Nephron progenitor cell (in vitro differentiated cells): Measurements from ENCODE around the gene TMEM239.

ENCODE experiments used
- DNase-seq: peaks from one replicate; pipeline ENCODE4 v3.0.0; 2021
- H3K27ac Mint-ChIP-seq: 2 replicates; pipeline ENCODE4 v1.8.0; 2021; ENCODE audit warnings: mild to moderate bottlenecking, moderate library complexity, mixed read lengths
- H3K27me3 Mint-ChIP-seq: 2 replicates; pipeline ENCODE4 v1.8.0; 2021; ENCODE audit warnings: mild to moderate bottlenecking, low read depth, mixed read lengths; ENCODE audit not compliant: poor library complexity
- H3K36me3 Mint-ChIP-seq: 2 replicates; pipeline ENCODE4 v1.8.0; 2021; ENCODE audit warnings: low read depth, mixed read lengths
- H3K4me1 Mint-ChIP-seq: 2 replicates; pipeline ENCODE4 v1.8.0; 2021; ENCODE audit warnings: mixed read lengths
- H3K4me3 Mint-ChIP-seq: 2 replicates; pipeline ENCODE4 v1.8.0; 2021; ENCODE audit warnings: mild to moderate bottlenecking, moderate library complexity, mixed read lengths
- H3K9me3 Mint-ChIP-seq: 2 replicates; pipeline ENCODE4 v1.8.0; 2021; ENCODE audit warnings: mild to moderate bottlenecking, moderate library complexity, mixed read lengths
- CTCF ChIP-seq: fragments of 200-600 bp; sonication (generic); IDR thresholded peaks from 2 replicates; pipeline ENCODE4 v1.5.0; 2021; ENCODE audit warnings: antibody characterized with exemption

Gene TMEM239

GRCh38 chr20:2798095-2798805 is 17.9 kb upstream of the TMEM239 start:
- H3K4me3 Mint-ChIP-seq = peak overlapping the region; percentile 99

GRCh38 chr20:2798814-2799213 is 17.4 kb upstream of the TMEM239 start:
- DNase-seq = peak; percentile 56
- peaks cover 24% of the 10 kb centered on the region for H3K27me3 Mint-ChIP-seq
- no peak for TF ChIP-seq CTCF
- peak overlapping the region; percentile 95 for H3K27ac Mint-ChIP-seq
- peaks cover 49% of the 10 kb centered on the region for H3K4me1 Mint-ChIP-seq
- H3K36me3 Mint-ChIP-seq = peaks cover 37% of the 10 kb centered on the region
- H3K9me3 Mint-ChIP-seq = no peaks in the 10 kb centered on the region
- peak overlapping the region; percentile 99 for H3K4me3 Mint-ChIP-seq

More at GRCh38 chr20:2798095-2798805, 17.9 kb upstream of the TMEM239 start:
- no peak for DNase-seq
- peaks cover 18% of the 10 kb centered on the region for H3K27me3 Mint-ChIP-seq
- H3K4me1 Mint-ChIP-seq = peaks cover 47% of the 10 kb centered on the region
- TF ChIP-seq CTCF = no peak
- H3K27ac Mint-ChIP-seq = peak overlapping the region; percentile 29
- peaks cover 42% of the 10 kb centered on the region for H3K36me3 Mint-ChIP-seq
- H3K9me3 Mint-ChIP-seq = no peaks in the 10 kb centered on the region

- H3K27me3 Mint-ChIP-seq = peaks cover 28% of the 10 kb centered on the region
- DNase-seq = no peak
- peak overlapping the region; percentile 99 for H3K4me3 Mint-ChIP-seq
- TF ChIP-seq CTCF = no peak
- H3K27ac Mint-ChIP-seq = peak overlapping the region; percentile 95
- no peaks in the 10 kb centered on the region for H3K9me3 Mint-ChIP-seq
- peaks cover 34% of the 10 kb centered on the region for H3K36me3 Mint-ChIP-seq
- H3K4me1 Mint-ChIP-seq = peaks cover 53% of the 10 kb centered on the region
Observed at GRCh38 chr20:2799271-2799670, 16.9 kb upstream of the TMEM239 start.

- TF ChIP-seq CTCF = no peak
- H3K4me3 Mint-ChIP-seq = peak overlapping the region; percentile 99
- H3K27ac Mint-ChIP-seq = peak overlapping the region; percentile 95
- no peaks in the 10 kb centered on the region for H3K9me3 Mint-ChIP-seq
- peaks cover 35% of the 10 kb centered on the region for H3K27me3 Mint-ChIP-seq
- H3K4me1 Mint-ChIP-seq = peaks cover 58% of the 10 kb centered on the region
- peak; percentile 33 for DNase-seq
- H3K36me3 Mint-ChIP-seq = peaks cover 29% of the 10 kb centered on the region
Observed at GRCh38 chr20:2799688-2800520, 16.3 kb upstream of the TMEM239 start.

GRCh38 chr20:2800521-2801285 is 15.5 kb upstream of the TMEM239 start, which contains the start of gene CPXM1:
Gene CPXM1 (minus strand): TSS chr20:2800627. CDS start chr20:2800572, 55 bp downstream.
- Mint-ChIP-seq H3K4me1 (peaks cover 62% of the 10 kb centered on the region), H3K4me3 (peak within 1 kb of the TSS; percentile 99), H3K9me3 (no peaks in the 10 kb centered on the region), H3K27me3 (peaks cover 43% of the 10 kb centered on the region), H3K27ac (peak within 1 kb of the TSS; percentile 96), H3K36me3 (peaks cover 24% of the 10 kb centered on the region)
- TF ChIP-seq CTCF = peak; percentile 6
- DNase-seq = peak; percentile 82
